ENCODE results near the gene TRIM29.
"Not testable (repeated sequence)": the region's sequence is repeated elsewhere in the genome, so short reads cannot be mapped to it uniquely, and the experiment has no call there.

TRIM29 gene, protein sequence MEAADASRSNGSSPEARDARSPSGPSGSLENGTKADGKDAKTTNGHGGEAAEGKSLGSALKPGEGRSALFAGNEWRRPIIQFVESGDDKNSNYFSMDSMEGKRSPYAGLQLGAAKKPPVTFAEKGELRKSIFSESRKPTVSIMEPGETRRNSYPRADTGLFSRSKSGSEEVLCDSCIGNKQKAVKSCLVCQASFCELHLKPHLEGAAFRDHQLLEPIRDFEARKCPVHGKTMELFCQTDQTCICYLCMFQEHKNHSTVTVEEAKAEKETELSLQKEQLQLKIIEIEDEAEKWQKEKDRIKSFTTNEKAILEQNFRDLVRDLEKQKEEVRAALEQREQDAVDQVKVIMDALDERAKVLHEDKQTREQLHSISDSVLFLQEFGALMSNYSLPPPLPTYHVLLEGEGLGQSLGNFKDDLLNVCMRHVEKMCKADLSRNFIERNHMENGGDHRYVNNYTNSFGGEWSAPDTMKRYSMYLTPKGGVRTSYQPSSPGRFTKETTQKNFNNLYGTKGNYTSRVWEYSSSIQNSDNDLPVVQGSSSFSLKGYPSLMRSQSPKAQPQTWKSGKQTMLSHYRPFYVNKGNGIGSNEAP

DNA sequence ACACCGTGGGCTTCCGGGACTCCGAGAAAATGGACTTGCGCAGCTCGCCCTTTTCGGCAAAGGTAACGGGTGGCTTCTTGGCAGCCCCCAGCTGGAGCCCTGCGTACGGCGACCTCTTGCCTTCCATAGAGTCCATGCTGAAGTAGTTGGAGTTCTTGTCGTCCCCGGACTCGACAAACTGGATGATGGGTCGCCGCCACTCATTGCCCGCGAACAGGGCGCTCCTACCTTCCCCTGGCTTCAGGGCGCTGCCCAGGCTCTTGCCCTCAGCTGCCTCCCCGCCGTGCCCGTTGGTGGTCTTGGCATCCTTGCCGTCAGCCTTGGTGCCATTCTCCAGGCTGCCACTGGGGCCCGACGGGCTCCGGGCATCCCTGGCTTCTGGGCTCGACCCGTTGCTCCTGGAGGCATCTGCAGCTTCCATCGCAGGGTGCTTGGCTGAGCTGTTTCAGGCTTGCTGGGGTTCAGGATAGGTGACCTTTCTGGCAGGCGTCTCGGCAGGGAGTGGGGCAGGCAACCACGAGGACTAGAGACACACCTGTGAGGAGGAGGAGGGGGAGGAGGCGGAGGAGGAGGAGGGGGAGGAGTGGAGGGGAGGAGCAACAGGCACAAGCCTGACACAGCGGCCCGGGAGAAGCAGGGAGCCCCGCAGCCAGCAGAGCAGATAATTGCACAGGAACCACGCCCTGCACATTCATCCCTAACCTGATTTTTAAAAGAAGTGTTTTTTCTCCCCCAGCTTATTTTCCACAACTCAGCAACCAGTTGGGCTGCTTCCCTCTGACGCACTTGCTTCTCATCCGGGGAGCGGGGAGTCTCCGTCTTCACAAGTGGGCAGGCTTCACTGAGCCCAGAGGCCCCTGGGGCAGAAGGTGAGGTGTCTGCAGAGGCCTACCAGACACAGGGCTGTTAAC lies at the start of gene TRIM29:
TSS of gene TRIM29 (minus strand) at position 503 of the 911 bp plus-strand sequence. CDS start at position 421, 82 bp downstream.
- DNase-seq (ENCODE audit: low spot score) = peak; percentile 6

DNA sequence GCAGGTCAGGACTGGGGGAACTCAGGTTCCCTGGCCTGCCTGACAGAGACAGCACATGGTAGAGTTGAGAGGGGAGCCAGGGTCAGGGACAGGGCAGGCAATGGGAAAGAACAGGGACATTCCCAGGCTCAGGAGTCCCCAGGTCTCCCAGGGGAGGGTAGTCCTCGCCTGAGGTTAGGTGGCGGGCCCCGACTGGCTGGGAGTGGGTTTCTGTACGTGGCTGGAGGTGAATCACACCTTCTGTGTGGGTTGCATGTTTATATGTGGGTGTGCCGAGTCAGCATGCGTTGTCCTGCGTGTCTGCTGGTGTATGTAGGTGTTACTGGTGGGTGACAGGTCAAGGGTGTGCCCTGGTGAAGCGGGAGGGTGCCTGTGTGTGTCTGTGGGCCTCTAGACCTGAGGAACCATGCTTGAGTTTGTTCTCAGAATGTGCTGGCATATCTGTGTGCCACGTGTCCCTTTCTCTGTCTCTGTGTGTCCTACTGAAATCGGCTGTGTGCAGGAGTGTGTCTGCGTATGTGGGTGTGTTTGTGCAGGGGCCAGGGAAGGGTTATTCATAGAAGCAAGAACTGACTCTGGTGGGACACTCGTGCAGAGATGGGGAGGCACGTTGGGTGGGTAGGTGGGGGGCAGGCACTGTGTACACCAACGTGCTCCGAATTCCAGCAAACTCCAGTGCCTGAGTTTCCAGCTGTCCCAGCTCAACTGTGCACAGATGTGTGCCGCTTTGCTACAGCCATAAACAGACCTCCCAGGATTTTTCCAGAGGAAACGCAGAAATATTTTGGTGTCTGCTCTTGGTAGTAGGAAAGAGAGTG lies 49.1 kb upstream of the TRIM29 start:
- no peak for DNase-seq (ENCODE audit: low spot score)

DNA sequence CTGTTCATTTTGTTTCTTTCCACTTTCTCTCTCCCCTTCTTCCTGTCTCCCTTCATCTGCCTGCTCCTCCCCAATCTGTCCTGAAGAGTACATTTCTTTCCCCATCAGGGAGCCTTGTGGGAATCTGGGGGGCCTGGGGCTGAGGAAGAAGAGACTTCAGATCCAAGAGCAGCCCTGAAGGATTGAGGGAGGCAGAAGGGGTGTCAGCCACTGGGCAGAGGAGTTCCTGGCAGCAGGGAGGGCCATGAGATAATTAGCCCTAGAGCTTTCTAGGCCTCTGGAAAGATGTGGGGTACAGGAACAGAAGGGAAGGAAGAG lies 48.5 kb upstream of the TRIM29 start:
- DNase-seq (ENCODE audit: low spot score) = no peak

DNA sequence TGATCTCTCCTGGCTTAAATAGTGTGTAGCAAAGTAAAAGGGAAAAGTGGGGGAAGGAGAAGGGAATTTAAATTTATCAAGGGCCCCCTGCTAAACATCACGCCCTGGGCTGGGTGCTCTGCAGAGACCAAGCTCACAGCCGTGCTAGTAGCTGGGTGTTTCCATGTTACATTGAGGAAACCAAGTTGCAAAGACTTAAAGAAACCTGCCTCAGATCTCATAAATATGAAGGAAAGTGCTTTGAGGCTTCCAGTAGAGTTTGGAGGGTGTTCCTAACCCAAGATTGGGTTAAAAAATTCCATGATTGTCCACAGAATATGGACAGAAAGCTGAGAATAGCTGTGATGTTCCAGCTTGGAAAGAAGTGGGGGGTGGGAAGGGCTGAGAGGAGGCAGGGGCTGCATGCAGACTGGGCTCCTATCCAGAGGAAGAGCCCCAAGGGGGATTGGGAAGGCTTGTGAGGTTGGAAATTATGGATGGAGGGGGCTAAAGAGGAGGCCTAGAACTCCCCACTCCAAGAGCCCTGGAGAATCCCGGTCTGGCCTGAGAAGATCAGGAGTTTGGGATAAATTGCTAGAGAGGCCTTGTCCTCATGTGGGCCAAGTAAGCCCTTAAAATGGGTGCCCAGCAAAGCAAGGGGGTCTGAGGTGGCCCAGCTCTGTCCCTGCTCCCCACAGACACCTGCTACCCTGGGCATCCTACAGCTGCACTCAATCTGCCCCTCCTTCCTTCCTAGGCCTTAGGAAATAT lies 48.0 kb upstream of the TRIM29 start:
- DNase-seq (ENCODE audit: low spot score) = no peak

DNA sequence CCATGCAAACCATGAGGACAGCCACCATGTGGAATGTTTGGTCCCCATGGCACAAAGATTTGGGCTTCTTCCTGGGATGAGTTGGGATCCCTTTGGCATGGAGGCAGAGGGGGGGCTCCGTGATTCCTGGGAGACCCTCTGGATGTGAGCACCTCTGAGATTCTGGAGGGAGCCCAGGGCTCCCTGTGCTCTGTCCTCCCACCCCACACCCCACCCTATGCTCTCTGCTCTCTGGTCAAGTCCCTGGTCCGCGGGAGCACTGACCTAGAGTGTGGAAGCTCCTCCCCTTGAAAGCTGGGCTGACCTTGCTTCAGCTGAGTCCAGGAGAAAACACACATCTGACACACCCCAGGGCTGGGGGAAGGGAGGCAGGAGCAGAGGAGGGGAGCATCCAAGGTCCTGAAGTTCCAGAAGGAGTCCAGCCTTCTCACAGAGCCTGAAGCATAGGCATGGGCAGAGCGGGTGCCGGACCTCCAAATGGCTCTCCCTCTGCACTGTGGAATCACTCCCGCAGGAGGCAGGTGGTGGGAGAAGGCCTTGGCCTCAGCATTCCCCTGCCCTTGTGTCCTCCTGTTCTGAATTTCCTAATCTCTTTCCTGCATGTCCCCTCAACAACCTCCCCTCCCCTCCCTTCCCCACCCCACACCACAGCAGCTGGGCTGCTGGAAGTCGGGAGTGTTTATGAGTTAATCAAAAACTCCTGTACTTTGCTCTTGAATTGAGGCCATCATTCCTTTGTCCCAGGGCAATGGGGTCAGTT lies 47.2 kb upstream of the TRIM29 start:
- DNase-seq (ENCODE audit: low spot score) = no peak

DNA sequence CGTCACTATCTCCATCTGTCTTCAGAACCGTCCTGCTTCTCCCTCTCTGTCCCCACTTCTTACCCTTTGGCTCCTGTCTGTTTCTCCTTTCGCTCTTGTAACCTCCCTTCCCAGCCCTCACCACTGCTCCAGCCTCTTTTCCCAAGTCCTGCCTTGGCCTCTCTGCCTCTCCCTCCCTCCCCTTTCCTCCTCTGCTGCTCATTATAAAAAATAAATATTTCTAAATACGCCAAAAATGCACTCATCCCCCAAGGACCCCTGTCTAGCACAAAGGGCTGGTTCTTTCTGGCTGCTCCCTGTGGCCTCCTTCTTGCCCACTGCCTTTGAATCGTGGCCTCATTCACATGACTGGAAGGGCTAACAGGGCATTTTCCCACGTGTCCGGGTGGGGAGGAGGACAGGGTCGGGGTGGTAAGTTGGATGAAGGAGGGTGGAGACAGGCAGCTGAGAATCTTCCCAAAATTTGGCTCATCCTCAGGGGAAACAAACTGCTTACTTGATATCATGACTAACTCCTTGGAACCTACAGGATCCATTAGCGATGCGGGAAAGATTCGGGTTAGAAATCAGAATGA lies 46.5 kb upstream of the TRIM29 start:
- DNase-seq (ENCODE audit: low spot score) = no peak

DNA sequence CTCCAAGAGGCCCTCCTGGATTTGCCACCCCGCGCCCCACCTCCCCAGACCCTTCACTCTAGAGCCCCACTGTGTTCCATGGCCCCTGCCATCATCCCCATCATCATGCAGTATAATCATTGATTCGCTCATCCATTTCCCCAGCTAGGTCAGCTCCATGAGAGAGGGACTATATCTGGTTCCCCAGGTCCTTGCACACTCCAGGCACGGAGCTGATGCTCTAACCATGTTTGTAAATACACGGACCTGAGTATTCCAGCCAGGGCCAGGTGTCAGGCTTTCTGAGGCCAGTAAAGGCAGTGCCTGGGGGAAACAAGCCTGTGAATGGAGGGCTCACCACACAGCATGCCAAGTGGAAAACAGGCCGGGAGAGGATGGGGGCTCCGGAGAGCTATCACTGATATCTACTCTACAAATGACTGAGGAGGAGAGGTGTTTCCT lies 45.8 kb upstream of the TRIM29 start:
- no peak for DNase-seq (ENCODE audit: low spot score)

DNA sequence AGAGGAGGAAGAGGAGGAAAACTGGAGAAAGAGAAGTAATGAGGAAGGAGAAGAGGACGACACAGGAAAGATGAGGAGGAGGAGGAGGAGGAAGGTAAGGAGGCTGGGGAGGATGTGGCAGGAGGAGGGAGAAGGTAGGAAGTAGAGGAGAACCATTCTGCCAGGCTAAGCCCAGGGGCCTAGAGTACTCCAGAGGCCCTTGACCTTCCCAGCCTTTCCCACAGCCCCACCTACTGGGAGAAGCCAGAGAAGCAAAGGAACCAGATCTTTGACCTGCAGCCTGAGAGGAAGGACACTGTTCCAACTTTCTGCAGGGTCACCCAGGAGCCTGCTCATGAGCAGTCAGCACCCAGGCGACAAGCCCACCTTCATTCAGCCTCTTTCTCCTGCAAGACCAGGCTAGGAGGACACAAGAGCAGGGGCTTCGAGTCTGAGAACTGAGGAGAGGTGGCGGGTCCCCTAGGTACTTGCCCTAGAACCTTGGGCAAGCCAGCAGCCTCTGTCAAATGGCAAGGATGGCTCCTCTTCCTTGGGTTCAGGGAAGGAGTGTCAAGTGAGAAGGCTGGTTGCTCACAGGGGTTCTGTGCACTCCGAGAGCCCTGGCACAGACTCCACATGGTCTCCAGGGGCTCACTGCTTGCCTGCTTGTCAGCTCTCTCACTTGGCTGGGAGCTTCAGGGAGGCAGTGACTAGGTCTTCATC lies 45.0 kb upstream of the TRIM29 start:
- DNase-seq (ENCODE audit: low spot score) = no peak

DNA sequence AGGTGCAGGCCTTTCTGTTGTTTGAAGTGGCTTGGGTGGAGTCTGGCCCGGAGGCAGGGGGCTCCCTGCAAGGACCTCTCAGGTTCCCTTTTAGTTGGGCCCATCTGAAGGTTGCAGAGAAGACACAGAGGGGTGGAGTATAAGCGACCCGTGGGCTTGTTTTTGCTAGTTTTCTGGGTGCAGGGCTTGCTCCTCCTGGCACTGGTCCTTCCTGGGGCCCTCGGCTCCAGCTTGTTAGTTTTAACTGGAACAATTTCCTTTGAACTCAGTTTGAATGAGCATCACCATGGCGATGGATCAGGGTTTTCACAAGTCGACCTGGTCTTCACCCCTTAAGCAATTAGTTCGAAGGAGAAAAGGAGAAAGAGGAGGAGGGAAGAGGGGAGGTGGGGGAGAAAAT lies 44.5 kb upstream of the TRIM29 start:
- DNase-seq (ENCODE audit: low spot score) = peak; percentile 52

DNA sequence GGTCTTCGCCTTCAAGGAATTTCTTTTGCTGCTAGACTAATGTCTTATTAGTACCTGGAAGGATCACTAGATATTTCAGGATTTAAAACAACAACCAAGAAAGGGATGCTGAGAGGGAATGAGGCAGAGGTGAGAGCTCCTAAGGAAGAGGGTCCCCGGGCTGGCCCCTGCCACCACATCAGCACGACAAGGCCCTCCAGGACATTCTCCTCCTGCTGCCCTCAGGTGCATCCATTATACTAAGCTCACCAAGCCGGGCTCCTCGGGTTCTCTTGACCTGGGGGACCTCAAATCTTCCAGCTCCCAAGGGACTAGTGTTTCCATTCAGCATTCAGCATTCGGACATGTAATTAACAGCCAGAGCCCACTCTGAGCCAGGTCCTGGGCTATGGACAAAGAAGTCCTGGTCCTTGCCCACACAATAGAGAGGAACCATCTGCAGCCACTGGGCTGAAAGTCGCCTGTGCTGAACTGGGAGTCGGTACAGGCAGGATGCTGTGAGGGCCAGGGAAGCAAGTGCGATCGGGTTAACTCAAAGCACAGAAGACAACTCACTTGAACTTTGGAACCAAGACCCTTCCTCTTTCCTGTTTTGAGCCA lies 43.6 kb upstream of the TRIM29 start:
- DNase-seq (ENCODE audit: low spot score) = no peak

DNA sequence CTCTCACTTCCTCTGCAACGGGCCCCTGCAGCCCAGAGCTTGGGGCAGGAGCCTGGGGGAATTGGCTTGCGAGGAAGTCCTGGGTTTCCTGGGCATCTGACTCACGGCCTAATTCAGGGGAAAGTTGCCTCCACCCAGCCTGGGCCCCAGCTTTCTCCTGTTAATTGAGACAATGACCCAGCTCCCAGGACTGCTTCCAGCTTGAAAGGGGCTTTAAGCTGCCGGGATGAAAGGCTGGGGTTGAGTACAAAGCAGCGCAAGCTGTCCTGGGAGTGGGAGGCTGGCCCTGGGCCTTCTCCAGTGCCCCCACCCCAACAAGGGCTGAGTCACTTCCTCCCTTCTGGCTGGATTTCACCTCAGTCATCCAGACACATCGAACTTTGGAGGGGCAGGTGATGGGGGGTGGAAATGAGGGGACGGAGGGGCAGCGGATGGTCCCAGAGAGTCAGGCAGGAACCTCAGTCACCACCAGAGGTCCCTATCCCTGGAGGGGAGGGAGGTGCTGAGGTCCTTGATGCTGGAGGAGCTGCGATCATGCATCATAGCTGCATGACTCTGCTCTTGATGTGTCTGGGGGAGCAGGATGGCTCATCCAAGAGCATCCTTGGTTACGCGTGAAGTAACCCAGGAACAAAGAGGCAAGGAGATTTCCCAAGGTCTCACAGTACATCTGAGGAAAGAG lies 42.8 kb upstream of the TRIM29 start:
- peak; percentile 54 for DNase-seq (ENCODE audit: low spot score)

DNA sequence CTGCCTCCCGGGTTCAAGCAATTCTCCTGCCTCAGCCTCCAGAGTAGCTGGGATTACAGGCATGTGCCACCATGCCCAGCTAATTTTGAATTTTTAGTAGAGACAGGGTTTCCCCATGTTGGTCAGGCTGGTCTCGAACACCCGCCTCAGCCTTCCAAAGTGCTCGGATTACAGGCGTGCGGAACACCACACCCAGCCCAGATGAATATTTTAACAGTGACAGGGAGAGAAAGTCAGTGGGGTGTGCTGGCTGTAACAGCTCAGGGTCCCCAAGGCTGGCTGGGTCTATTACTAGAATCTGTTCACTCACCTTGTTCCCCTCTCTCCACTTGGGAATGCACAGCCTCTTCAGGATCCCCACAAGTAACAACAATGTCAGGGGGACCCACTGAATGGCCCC lies 42.1 kb upstream of the TRIM29 start:
- not testable (repeated sequence) for DNase-seq (ENCODE audit: low spot score)

DNA sequence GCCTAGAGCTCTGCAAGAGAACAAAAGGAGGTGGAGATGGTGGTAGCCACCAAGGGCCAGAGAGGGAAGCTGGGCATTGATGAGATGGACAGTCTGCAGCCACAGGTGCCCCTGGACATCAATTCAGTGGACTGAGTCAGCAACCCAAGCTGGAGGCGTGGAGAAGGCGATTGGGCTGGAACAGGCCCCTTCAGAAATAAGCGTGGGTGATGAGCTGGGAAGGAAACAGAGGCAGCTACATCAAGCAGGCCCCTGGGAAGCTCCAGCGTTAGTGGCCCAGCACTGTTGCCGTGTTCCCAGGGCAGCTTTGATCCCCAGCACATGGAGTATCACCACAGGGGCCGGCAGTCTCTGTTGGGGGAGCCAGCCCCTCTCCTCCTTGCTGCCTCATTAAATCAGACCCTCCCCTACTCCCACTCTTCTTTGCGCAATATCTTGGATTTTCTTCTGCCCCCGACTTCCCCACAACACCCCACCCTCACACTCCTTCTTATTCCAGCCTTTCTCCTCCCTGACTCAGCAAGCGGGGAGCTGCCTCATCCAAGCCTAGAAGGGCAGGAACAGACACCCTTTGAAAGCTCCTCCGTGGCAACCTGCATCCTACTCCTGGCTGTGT lies 41.3 kb upstream of the TRIM29 start:
- no peak for DNase-seq (ENCODE audit: low spot score)

DNA sequence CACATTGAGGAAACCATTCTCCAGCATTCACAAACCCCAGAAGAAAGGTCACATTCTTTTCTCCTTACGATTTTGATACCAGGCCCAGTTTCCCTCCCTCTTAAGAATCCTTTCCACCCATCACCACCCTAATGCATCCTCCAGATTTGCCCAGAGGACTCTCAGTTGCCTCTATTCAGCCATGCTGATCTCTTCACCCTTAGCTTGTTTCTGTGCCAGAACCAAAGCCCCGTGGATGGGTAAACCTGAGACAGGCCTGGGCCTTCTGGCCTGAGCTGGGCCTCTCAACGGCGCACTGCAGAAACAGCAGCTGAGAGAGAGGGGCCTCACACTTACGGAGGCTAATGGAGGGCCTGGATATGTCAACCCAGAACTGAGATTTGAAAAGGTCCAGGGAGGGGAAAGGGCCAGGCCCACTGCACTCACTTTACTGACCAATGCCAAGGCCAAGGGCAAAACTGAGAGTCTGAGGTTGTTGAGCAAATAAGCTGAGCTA lies 40.7 kb upstream of the TRIM29 start:
- no peak for DNase-seq (ENCODE audit: low spot score)

DNA sequence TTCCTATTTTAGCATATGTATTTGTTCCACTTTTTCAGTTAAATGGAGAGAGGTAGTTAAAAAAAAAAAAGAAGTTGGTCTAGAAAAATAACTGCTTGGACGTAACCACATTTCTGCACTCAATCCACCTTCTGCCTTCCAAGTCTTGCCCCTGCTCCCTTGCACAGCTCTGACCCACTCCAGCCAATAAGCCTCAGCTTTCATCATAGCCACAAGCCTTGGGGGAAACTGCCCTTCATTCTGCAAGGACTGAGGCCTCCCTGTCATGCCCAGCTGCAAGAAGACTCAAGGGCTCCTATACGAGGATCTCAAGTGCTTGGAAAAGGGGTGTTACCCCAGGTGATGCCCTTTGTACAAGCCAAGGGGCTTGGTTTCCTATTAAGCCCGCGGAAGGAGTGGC lies 37.0 kb upstream of the TRIM29 start:
- no peak for DNase-seq (ENCODE audit: low spot score)

DNA sequence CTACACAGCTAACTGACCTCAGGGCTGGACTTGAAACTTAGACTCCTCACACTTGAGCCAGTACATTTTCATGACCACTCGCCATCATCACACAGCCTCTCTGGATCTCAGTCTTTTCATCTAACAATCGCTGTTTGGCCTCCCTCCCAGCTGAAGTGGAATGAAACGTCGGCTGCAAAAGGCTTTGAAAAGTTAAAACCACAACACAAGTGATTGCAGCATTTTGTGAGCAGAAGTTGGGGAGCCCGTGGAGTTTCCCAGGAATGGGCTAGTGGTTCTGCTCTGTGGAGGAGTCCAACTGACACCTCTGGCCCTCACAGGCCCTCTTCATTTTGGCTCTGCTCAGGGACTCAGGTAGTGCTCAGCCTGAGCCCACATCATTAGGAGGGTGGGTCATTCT lies 35.9 kb upstream of the TRIM29 start:
- DNase-seq (ENCODE audit: low spot score) = no peak

DNA sequence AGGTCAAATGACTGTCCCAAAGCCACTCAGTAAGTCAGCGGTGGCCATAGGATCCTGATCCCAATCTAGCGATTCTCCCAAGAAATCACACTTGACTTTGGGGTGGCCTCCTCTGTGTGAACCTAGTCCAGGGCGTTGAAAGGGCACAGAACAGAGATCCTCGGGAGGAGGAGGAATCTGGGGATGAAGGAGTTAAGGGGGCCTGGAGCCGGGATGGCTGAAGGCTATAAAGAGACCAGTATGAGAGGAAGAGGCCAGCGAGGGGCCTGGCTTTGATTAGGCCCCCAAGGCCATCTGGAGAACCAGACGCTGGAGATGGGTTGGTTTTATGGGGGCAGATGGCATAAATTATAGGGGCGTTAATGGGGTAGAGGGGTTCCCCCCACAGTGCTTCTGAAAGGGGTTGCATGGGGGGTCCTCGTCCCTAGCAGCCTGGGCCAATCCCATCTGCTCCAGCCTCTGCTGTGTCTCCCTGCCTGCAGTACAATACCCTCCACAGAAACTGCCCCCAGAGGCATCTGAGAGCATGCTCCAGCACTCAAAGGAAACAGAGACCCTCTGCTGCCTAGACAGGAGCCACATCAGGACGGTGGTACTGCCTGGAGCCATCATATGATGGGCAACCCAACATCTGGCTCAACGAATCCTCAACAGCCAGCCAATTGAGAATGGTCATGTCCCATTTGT lies 35.2 kb upstream of the TRIM29 start:
- no peak for DNase-seq (ENCODE audit: low spot score)
